ENCODE measurements around the gene BEND6. TPM values are rescaled to one million over a fixed set of nuclear protein-coding genes. Genes with fewer than 3 reads are reported as not detected.
"Not testable (repeated sequence)": the region's sequence is repeated elsewhere in the genome, so short reads cannot be mapped to it uniquely, and the experiment has no call there.

The BEND6 gene
- total RNA-seq, 1 donor = 34.8 TPM

DNA sequence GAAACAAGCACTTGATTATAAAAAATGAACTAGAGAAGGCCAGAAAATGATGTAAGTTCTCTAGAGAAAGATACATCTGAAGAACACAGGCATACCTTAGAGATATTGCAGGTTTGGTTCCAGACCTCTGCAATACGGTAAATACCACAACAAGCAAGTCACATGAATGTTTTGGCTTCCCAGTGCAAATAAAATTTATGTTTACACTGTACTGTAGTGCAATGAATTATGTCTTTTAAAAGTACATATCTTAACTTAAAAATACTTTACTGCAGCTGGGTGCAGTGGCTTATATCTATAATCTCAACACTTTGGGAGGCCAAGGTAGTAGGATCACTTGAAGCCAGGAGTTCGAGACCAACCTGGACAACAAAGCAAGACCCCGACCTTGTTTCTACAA, 80.6 kb downstream of the BEND6 start:
- no peak overlapping the region for H3K4me3 ChIP-seq (ENCODE audit: low read depth, low read length)
- no peak for DNase-seq (ENCODE audit: low read depth)
- TF ChIP-seq, protein P1, sequence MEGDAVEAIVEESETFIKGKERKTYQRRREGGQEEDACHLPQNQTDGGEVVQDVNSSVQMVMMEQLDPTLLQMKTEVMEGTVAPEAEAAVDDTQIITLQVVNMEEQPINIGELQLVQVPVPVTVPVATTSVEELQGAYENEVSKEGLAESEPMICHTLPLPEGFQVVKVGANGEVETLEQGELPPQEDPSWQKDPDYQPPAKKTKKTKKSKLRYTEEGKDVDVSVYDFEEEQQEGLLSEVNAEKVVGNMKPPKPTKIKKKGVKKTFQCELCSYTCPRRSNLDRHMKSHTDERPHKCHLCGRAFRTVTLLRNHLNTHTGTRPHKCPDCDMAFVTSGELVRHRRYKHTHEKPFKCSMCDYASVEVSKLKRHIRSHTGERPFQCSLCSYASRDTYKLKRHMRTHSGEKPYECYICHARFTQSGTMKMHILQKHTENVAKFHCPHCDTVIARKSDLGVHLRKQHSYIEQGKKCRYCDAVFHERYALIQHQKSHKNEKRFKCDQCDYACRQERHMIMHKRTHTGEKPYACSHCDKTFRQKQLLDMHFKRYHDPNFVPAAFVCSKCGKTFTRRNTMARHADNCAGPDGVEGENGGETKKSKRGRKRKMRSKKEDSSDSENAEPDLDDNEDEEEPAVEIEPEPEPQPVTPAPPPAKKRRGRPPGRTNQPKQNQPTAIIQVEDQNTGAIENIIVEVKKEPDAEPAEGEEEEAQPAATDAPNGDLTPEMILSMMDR (IDR thresholded peaks at IDR 0.05; ENCODE audit: insufficient read depth, low read length) = no peak

DNA sequence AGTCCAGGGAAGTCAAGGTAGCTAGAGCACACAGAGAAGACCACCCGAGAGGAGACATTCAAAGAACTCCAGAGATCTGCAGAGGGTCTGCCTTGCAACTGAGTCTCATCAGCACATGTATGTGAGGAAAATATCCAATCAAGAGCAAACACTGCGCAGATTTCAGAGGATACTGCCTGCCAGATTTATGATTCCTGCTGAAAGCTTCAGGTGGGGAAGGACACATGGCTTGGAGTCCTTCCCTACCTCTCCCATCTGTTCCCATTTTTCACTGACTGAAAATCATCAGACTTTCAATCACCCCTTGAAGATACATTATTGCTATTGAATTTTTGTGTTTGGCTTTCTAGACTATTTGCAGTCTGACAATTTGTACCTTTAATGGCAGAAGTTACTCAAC, 84.0 kb downstream of the BEND6 start:
- DNase-seq (ENCODE audit: low read depth) = no peak
- no peak overlapping the region for H3K4me3 ChIP-seq (ENCODE audit: low read depth, low read length)
- TF ChIP-seq, protein P1 (IDR thresholded peaks at IDR 0.05; ENCODE audit: insufficient read depth, low read length) = no peak

- TF ChIP-seq, protein P1 (IDR thresholded peaks at IDR 0.05; ENCODE audit: insufficient read depth, low read length) = no peak
- no peak overlapping the region for H3K4me3 ChIP-seq (ENCODE audit: low read depth, low read length)
- no peak for DNase-seq (ENCODE audit: low read depth)
Measured at GRCh38 chr6:57040011-57040410, 85.1 kb downstream of the BEND6 start.

GRCh38 chr6:57044061-57044460, 89.2 kb downstream of the BEND6 start:
- DNase-seq (ENCODE audit: low read depth); H3K4me3 ChIP-seq (ENCODE audit: low read depth, low read length): not testable (repeated sequence)

GRCh38 chr6:57044568-57044967, 89.7 kb downstream of the BEND6 start:
- H3K4me3 ChIP-seq (ENCODE audit: low read depth, low read length) = no peak overlapping the region
- TF ChIP-seq, protein P1 (IDR thresholded peaks at IDR 0.05; ENCODE audit: insufficient read depth, low read length) = no peak
- DNase-seq (ENCODE audit: low read depth) = no peak

DNA sequence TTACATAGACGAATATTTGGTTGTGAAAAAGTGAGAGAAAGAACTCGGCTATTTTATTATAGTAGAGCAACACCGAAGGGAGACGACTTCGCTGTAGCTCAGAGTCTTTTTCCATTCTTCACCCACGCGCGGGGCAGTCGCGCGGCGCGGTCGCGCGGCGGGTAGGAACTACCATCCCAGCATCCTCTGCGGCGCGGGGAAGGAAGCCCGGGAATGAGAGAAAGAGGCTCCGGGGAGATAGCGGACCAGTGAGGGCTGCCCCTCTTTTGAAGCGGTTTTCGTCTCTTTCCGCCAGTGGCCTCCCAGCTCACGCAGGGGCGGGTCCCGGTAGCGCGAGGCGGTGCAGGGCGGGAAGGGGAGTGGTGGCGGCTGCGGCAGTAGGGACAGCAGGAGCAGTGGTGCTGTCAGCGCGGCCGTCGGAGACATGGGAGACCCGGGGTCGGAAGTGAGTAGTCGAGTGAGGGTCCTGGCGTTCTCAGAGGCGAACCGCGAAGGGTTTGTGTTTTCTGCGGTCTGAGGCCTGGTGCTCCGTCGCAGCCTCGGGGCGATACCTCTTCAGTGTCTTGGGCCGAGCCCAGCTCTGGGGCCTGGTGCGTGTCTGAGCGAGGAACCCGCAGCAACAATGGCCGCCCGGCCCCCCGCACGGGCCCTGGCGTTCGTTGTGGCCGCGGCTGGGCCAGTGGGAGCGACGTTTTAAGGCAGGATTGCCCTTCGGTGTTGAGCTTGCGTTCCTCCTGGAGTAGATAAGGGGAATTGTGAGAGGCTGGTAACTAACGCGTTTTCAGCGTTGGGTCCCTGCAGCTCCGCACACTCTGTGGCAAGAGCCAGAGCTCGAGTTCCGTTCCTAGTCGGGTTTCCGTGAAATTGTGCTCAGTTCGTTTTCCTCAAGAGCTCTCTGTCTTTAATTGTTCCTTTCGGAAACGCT, 91.7 kb downstream of the BEND6 start, which contains the start of gene KIAA1586:
Gene KIAA1586, plus strand, starts transcription at position 362 of the 925 bp plus-strand sequence. Its CDS starts 63 bp downstream, at position 425.
- peak; percentile 83 for DNase-seq (ENCODE audit: low read depth)
- H3K4me3 ChIP-seq (ENCODE audit: low read depth, low read length) = peak within 1 kb of the TSS; percentile 68

DNA sequence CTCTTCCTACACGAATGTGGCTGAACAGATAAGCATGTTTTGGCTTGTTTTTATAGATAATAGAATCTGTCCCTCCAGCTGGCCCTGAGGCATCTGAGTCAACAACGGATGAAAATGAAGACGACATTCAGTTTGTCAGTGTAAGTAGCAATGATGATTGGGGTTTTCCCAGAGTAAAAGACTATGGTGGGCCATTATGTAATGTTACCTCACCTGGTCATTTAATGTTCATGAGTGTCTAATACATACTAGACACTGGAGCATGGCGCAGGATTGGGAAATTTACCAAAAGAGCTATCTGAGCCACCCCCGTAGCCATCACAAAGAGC, 92.3 kb downstream of the BEND6 start:
- DNase-seq (ENCODE audit: low read depth); H3K4me3 ChIP-seq (ENCODE audit: low read depth, low read length): not testable (repeated sequence)

- DNase-seq (ENCODE audit: low read depth) = not testable (repeated sequence)
- peak overlapping the region; percentile 18 for H3K4me3 ChIP-seq (ENCODE audit: low read depth, low read length)
Measured at GRCh38 chr6:57047859-57048258, 93.0 kb downstream of the BEND6 start.

DNA sequence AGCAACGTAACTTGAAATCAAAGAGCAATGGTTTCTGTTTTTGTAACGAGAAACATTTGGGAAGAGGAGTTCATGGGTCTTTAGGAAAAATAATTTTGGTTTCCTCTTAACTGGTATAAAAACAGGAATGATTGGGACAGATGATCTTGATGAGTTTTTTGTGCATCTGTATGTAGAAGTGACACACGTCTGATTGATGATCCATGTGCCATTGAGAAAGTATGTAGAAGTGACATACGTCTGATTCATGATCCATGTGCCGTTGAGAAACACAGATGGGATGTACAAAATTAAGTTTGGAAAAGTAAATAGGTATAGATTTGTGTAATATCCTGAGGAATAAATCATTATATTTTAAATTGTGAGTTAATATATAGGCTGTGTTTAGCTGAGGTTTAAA, 93.7 kb downstream of the BEND6 start:
- peak overlapping the region; percentile 22 for H3K4me3 ChIP-seq (ENCODE audit: low read depth, low read length)
- DNase-seq (ENCODE audit: low read depth) = no peak
- TF ChIP-seq, protein P1 (IDR thresholded peaks at IDR 0.05; ENCODE audit: insufficient read depth, low read length) = no peak

Data from fibroblast of the aortic adventitia (primary cell).